ENCODE results near the gene CAMK2B.

CAMK2B gene

GRCh38 chr7:44217852-44218402 is 107.5 kb downstream of the CAMK2B start:
- no peak for TF ChIP-seq CTCF (conservative IDR thresholded peaks at IDR 0.05; ENCODE audit: control insufficient read depth, insufficient read depth, low read depth, low read length)
- H3K4me3 ChIP-seq (ENCODE audit: control insufficient read depth, low read depth, low read length), result no peak overlapping the region
- no peak for DNase-seq (ENCODE audit: low read depth)

DNA sequence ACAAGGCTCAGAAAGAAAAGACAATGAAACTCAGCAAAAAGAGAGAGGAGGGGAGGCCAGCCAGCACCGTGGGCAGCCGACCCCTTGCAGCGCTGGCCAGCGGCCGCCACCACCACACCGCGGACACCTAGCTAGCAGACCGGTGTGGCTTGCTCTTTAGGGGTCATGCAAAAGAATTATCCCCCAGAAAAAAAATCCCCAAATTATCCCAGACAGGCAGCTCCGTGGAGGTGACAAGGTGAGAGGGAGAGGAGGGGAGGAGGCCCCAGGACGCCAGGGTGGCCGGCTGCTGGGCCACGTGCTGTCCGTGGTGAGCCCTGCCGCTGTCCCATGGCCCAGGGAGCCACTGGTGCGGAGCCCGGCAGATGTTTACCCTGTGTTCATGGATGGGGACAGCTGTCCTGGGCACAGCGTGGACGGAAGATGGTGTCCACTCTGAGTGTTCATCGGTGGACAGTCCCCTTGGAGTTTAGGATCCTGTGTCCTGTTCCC is 108.1 kb downstream of the CAMK2B start:
- no peak for DNase-seq (ENCODE audit: low read depth)
- H3K4me3 ChIP-seq (ENCODE audit: control insufficient read depth, low read depth, low read length), result no peak overlapping the region
- TF ChIP-seq CTCF (conservative IDR thresholded peaks at IDR 0.05; ENCODE audit: control insufficient read depth, insufficient read depth, low read depth, low read length), result no peak

DNA sequence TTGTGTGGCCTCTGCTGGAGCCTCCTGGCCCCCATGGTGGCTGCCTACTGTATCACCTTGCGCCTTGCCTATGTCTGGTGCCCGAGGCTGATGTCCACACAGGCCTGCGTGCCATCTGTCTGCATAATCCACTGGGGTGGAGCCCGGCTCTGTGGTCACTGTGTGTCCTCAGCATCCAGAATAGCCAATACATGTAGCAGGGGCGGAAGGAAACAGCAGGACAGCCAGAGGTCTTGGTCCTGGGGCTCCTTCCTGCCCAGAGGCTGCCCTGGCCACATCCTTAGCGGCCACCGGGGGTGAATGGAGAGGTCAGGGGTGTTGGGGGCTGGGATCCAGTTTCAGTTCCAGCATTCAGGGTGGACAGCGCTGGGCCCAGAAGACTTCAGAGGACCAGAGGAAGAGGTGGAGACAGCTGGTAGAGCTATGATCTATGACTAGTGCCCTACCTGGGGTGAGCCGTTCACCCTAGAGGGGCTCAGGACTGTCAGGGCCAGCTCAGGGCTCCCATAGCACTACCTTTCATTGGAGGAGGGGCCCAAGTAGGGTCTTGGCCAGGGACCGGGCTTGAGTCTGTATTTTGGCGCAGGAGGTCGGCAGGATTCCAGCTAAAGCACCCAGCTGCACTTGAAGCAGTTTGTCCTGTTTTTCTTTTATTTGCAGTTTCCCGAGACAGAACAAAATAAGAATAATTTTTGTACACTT is 108.7 kb downstream of the CAMK2B start:
- H3K4me3 ChIP-seq (ENCODE audit: control insufficient read depth, low read depth, low read length), result no peak overlapping the region
- TF ChIP-seq CTCF (conservative IDR thresholded peaks at IDR 0.05; ENCODE audit: control insufficient read depth, insufficient read depth, low read depth, low read length), result no peak
- DNase-seq (ENCODE audit: low read depth), result no peak

DNA sequence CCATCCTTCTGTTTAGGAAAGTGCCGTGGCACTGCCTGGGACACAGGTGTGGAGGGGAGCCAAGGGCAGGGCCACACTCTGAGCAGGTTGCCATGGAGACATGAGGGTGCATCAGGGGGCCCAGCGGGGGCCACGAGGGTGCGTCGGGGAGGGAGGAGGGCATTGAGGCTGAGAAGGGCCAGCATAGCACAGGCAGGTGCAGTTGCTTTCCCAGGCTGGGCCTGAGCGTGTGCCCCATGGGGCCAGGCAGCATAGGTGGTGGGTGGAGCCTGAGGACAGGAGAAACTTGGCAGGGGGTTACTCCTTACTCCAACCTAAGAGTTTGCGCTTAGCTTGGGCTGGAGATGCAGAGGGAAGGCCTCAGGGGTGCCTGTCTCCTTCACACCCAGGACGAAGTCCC is 109.4 kb downstream of the CAMK2B start:
- H3K4me3 ChIP-seq (ENCODE audit: control insufficient read depth, low read depth, low read length), result no peak overlapping the region
- no peak for DNase-seq (ENCODE audit: low read depth)
- TF ChIP-seq CTCF (conservative IDR thresholded peaks at IDR 0.05; ENCODE audit: control insufficient read depth, insufficient read depth, low read depth, low read length), result no peak

DNA sequence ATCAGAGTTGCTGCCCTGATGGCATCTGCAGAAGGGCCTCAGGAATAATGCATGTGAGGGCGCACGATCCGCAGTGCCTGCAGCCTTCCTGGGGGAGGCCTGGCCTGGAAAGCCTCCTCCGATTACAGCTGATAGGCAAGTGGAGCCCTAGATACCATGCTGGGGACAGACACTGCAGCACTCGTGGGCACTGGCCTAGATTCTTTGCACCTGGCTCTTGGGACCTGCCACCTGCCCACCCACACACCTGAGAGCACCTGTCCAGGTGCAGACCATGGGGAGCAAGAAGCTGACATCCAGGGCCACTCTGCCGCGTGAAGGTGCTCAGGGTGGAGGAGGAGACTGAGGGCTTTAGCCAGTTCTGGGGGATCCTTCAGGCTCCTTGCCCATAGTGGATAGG is 109.9 kb downstream of the CAMK2B start:
- no peak overlapping the region for H3K4me3 ChIP-seq (ENCODE audit: control insufficient read depth, low read depth, low read length)
- no peak for DNase-seq (ENCODE audit: low read depth)
- no peak for TF ChIP-seq CTCF (conservative IDR thresholded peaks at IDR 0.05; ENCODE audit: control insufficient read depth, insufficient read depth, low read depth, low read length)

GRCh38 chr7:44213877-44214388 is 111.5 kb downstream of the CAMK2B start:
- no peak for TF ChIP-seq CTCF (conservative IDR thresholded peaks at IDR 0.05; ENCODE audit: control insufficient read depth, insufficient read depth, low read depth, low read length)
- DNase-seq (ENCODE audit: low read depth), result no peak
- H3K4me3 ChIP-seq (ENCODE audit: control insufficient read depth, low read depth, low read length), result no peak overlapping the region

Measured in fibroblast of mammary gland (primary cell).